CD4-positive, alpha-beta T cell treated with Interleukin-15 for 4 hours (primary cell): ENCODE measurements around the gene TMTC2.

ENCODE experiments used
- DNase-seq: peaks from one replicate; pipeline ENCODE4 v3.0.0-alpha.2; 2020; ENCODE audit warnings: low spot score

TMTC2 gene

DNA sequence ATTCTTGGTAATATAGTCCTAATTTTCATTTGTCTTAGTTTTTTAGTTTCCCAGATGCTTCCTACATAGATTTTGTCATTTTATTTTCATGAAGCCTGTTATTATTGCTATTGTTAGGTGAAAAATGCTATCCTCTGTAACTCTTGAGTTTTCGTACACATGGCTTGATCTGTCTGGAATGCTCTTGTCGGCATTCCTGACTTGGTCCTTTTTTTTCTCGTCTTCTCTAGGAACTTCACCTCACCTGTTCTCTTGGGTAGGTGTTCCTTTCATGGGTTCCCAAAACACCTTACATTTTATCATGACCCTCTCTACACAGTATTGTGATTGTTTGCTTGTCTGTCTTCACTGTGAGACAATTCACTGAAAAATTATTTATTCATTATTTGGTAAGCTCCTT lies 267.4 kb downstream of the TMTC2 start:
- no peak for DNase-seq

DNA sequence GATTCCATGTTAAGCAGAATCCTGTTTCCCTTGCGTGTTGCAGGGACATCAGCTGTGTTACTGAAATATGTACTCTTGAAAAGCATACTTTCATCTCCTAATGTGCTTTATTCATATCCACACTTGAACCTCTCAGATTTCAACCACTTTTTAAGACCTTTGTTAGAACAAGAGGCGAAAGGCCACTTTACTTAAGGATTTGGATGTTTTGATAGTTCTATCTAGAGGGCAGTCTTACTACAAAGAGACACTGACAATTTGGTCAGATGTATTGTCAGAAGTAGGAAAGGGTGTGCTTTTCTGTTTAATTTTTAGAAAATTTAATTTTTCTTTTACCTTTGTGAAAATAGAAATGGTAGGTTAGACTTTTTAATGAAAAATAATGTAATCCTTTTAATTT lies 267.9 kb downstream of the TMTC2 start:
- no peak for DNase-seq

DNA sequence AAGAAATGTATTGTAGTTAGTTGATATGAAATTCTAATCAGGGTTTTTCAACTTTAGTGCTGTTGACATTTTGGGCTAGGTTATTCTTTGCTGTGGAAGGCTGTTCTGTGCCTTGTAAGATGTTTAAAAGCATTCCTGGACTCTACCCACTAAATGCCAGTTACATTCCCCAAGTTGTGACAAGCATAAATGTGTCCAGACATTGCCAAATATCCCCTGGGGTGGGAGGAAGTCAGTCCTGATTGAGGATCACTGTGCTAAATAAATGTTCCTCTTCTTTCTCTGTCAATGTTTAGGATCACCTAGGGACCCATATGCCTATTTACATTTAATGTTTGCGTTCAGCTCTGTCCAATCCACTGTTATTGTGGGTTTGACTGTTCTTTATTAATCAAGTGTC lies 268.3 kb downstream of the TMTC2 start:
- no peak for DNase-seq

DNA sequence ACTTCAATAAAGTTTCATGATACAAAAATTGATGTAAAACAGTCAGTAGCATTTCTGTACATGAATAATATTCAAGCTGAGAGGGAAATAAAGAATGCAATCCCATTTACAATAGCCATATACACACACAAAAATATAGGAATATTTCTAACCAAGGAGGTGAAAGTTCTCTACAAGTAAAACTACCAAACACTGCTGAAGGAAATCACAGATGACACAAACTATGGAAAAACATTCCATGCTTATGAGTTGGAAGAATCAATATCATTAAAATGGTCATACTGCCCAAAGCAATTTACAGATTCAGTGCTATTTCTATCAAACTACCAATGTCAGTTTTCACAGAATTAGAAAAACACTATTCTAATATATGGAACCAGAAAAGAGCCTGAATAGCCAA lies 272.3 kb downstream of the TMTC2 start:
- DNase-seq: no peak

DNA sequence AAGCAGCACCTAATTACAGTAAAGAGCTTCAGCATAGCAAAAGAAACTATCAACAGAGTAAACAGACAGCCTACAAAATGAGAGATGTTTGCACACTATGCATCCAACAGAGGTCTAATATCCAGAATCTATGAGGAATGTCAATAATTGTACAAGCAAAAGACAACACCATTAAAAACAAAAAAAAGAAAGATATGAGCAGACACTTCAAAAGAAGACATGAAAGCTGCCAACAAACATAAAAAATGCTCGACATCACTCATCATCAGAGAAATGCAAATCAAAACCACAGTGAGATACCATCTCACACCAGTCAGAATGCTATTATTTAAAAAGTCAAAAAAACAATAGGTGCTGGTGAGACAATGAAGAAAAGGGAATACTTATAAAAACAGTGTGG lies 273.1 kb downstream of the TMTC2 start:
- DNase-seq: no peak

DNA sequence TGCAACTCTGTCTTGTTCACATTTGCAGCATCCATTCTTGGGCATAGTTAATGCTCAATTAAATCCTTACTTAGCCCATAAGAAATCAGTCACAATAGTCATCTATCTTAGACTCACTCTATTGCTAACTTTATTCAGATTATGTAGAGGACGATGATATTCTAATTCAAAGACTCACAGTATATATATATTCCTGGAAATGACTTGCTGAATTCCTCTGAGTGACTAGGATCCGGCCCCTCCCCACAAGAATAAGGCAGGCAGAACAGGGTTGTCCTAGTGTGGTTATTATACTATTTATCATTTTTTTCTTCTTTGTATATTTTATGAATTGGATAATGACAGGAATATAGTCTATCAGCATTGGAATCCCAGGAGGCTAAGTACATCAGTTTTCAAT lies 275.1 kb downstream of the TMTC2 start:
- no peak for DNase-seq

DNA sequence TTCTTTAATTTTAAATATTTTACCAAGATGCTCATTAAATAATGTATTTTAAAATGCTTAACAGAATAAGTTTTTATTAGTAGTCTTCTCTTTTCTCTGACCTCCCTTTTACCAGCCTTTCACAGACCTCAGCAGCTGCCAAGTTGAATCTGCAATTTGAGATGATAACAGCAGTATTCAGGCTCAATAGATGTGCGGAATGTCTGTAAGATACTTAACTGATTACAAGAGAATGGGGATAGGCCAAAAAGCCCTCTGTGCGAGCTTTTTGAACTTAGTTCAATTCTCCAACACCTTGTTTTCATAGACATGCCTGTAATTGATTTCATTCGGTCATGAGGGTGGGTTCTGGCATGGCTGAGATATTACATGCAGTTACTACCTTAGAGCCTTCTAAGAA lies 277.2 kb downstream of the TMTC2 start:
- DNase-seq: no peak

DNA sequence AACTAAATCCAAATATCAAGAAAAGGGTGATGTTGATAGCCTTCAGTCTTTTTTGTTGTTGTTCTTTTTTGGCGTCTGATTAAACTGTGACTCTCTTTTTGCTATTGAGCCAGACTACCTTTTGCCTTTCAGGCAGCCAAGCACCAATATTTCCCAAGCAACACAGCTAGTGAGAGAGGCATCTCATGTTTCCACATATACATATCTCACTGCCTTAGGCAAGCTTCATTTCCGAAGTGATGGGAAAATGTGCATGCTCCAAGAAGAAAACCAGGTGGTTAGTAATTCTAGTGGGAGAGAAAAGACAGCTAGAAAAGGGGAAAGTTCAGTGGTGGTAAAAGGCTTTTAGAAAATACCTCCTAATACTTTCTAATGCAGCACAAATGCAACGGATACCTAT lies 277.7 kb downstream of the TMTC2 start:
- no peak for DNase-seq

DNA sequence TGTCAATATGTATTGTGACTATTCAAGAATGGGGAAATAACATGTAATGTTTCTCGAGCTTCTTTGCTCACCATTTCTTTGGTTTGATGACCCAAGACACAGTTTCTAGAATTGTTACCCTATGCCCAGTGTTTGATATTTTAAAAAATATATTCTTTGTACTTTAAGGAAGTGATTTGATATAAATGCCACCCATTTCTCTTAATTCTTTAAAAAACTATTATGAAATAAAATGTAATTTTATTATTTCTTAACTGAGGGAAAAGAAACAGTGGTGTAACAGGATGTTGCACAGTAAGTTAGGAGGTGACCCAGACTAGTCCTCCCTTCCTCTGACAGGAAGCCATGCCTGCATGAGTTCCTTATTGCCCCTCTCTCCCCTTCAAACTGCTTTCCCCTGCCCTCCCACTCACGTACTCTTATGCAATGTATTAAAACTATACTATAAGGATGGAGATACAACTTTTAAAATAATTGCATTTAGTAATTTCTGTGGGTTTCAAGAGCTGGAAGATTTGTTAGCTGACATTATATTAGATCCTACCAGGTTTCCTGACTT lies 279.4 kb downstream of the TMTC2 start:
- no peak for DNase-seq

DNA sequence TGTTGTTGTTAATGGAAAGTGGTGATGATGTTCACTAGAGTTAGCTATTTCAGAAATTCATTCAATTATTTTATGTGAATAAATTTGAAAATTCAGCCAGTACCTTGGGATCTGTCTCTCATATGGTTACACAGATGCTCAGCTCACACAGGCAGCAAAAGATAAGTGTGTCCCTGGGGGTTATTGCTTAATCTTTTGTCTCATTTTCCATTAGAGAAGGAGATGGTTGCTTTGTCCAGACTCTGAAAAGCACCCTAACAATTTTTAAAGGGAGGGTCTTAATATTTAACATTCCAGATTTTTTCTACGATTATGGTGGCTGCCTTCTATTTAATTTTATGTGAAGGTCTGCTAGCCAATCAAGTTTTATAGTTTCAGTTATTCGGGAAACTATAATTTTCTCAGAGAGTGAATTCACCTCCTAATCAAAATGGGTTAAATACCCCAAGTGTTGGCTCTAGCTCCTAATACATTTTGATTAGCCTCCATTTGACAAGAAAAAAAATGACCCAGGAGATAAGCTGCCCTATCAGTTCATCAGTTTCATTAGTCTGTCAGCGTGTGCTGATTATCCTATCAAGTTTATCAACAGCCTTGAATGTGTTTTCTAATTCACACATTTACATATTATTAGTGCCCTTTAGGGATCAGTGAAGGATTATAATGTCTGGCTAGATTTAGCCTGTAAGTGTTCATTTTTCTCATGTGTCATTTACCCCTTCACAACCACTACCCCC lies 282.1 kb downstream of the TMTC2 start:
- no peak for DNase-seq

DNA sequence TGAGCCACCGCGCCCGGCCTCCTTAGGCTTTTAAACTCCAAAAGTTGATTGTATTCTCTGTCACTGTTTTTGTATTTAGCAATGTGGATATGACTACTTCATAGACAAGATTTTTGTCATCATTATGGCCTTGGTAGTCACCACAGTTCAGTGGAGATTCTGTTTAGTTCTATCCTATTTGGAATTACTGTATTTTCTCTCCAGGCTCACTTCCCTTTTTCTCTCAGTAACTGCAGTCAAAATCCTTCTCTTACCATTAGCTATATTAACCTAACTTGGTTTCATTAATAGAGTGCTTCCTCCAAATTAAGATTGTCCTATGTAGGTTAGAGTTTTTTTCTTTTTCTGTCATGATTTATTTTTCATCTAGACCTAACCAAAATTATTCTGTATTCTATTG lies 283.9 kb downstream of the TMTC2 start:
- DNase-seq: no peak

DNA sequence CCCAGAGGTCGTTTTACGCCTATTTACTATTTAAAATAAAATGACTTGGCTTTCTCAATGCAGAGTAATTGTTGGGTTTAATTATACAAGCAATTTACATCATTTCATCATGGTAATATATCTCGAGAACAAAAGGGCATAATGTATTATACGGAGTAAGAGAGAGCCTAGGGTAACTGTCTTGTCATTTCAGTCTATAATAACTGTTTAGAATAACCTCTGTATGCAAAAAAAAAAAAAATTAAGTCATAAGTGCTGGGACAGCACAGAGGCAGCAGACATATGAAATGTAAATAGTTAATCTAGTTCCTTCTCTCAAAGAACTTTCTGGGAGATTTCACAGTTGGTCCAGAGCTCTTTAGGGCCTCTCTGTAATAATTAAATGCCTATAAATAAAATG lies 284.9 kb downstream of the TMTC2 start:
- no peak for DNase-seq

DNA sequence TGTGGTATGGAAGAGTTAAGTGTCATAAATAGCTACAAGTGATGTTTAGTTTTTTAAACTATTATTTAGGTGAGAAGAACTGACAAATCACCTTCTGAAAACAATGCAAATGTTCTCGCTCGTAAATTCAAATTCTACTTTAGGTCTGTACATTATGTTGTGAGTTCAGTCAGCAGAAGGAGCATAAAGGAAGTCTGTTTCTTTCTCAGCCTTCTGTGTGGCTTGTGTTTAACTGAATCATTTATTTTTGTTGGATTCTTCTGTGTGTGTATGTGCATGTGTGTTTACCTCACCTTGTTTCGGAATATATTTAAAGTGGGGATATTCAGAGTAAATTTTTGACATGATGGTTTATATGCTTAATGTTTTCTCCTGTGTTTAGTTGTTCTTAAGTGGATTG lies 285.9 kb downstream of the TMTC2 start:
- DNase-seq: no peak

DNA sequence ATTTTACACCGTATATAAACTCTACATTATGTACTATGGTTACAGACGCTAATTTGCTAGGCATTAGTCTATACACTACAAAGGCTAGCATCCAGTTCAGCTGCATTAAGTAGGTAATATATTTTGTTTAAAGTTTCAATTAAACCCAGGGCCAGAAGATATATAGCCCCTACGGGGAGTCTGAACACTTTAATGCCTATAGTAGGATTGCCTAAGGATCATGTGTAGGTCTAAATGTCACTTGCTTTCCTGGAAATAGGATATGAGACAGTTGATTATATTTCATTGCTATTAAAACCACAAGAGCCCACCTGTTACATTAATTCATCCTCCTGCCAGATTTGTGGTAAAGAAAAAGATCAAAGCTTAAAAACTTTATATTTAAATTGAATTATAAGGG lies 286.9 kb downstream of the TMTC2 start:
- DNase-seq: no peak

DNA sequence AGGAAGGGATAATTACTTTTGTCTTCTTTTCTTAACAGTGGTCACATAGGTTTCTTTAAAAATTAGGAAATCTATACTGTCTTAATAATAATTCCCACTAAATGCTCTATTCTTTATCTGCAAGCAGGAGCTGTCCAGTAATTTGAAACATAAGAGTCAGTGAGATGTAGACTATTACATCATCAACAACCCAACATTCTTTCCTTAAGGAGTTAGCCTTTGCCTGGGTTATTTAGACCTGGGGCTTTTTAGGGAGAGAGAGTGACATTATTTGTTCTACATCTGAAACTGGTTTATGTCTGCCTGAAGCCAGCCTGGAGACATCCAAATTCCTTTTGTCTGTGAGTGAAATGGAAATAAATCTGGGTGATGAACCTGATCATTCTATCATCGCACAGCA lies 294.4 kb downstream of the TMTC2 start:
- DNase-seq: no peak

DNA sequence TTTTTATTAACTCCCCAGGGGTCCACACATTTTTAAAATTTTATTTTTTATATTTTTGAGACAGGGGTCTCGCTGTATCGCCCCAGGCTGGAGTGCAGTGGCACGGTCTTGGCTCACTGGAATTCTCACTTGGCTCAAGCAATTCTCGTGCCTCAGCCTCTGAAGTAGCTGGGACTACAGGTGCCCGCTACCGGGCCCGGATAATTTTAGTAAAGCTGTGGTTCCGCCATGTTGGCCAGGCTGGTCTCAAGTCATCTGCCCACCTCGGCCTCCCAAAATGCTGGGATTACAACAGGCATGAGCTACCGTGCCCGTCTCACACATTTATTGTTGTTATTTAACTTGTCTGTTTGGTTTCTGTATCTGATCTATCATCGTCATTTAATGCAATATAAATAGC lies 307.4 kb downstream of the TMTC2 start:
- no peak for DNase-seq

DNA sequence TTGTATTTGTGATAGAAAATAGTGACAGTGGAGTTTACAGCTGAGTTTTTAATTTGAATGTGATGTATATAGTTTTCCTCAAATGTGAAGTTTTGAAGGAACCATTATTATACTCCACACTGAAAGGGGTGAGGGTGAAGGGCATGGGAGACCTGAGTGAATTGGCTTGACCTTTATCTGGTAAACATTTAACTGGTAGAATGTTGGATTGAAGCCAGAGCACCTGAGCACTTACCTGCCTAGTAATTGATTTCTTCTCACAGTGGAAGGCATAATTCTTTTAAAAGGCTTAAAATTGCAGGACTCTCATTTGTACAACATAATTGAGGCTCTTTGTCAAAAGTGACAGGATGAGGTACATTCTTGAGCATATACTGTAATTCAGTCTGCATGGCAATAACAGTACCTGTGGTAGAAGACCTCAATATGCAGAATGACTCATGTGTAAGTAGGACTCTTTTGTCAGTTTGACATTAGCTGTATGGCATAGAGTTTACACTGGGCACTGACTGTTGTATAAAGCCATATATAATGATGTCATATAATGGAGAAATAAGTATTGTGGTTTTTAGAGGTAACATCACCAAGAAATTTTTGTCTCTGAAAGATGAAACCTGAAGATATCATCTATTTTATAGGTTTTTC lies 309.6 kb downstream of the TMTC2 start:
- DNase-seq: no peak

DNA sequence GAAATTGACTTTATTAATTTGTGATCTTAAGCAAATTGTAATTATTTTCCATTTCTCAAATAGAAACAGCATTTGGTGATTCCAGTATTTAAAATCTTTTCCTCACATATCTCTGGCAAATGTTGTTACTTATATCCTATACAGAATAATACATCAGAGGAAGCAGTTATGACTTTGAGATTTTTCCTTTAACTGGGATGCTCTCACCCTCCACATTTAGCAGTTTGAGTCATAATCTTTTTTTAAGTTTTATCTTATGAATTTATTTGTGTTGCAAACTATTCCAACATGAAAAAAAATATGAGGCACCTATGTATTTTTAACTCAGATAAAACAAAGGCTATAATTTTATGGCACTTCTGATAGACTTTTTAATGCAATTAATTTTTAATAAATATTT lies 311.8 kb downstream of the TMTC2 start:
- no peak for DNase-seq

DNA sequence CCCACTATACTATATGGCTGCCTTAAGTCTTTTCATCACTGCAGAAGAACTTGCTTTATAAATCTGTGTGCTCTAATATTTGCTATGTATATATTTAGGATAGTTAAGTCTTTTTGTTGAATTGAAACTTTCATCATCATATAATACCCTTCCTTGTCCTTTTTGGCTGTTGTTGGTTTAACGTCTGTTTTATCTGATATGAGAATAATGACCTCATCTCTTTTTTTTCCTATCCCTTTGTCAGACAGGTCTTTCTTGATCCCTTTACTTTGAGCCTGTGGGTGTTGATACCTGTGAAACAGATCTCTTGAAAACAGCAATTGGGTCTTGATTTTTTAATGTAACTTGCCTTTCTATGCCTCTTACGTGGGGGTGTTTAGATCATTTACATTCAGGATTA lies 316.3 kb downstream of the TMTC2 start:
- no peak for DNase-seq

DNA sequence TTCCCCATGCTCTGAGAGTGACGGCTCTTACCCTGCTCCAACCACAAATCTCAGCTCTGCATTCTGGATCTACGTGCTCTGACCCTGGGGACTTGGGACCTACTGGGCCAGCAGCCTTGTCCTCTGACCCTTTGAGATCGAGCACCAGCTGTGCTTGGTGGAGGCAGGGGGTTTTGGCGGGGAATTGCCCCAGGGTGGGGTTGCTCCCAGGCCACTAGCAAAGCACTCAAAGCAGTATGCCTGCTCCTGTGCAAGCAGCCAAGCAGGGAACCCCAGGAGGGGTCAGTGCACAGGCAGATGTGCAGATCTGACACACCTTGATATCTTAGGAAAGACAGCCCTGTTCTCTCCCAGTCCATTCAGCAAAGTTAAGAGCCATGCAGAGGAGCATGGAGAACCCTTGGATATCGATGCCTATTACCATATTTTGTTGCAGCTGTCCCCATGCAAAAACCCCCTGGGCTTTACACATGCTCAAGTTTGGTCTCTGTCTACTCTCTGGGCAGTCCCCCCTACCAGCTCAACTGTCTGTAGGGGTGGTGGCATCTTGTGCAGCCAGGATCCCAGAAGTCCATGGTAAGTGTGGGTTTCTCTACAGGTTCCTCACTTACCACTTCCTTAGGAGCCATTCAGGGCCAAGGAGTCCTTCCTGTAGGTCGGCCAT lies 319.0 kb downstream of the TMTC2 start:
- DNase-seq: no peak

DNA sequence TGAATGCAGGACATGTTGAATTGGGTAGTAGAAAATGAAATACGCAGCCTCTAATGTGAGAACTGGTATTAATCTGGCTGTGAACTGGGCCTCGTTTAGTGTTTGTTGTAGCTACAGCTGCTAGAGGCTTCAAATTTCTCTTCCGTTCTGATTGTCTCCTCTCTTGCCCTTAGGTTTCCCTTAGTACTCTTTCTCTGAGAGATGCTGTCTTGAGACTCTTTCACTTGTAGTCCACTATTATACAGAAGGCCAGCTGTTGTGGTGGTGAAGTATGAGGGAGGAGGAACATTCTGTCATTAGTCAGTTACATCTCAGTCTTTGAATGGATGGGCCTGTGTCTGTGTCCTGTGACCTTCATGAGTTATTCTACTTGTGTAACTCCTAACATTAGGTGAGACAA lies 322.0 kb downstream of the TMTC2 start:
- no peak for DNase-seq

DNA sequence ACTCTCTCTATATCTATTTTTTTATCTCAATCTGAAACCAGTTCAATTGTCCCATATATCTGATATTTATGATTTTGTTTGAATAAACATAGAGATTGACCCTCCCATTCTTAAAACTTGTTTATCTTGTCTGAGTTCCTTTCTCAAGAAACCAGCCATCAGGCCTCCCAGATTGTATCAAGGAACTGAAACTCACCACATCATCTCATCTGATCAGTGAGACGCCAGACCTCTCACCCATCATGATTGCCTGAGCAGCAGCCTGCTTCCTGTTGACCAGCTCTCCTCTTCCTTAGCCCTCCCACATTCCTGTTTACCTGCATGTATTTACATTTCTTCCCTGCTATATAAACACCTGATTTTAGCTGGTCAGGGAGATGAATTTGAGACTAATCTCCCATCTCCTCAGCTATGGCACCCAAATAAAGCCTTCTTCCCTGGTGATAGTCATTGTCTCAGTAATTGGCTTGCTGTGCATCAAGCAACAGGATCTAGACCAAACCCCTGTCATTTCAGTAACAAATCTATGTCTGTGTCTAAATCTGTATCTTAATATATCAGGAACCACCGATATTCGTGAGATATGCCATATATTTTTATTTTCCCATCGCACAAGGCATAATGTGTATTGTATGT lies 323.6 kb downstream of the TMTC2 start:
- no peak for DNase-seq
